NT2/D1 (cell line): ENCODE results near the gene RPTOR.

ENCODE experiments used
- DNase-seq: peaks from one replicate; pipeline ENCODE4 v3.0.0-alpha.2; 2011; ENCODE audit warnings: low read depth, low spot score
- H3K27me3 ChIP-seq: 2 replicates; pipeline ENCODE4 v1.6.0; 2011; ENCODE audit warnings: mild to moderate bottlenecking; ENCODE audit not compliant: insufficient read length, insufficient read depth
- H3K36me3 ChIP-seq: 2 replicates; pipeline ENCODE4 v1.6.1; 2011; ENCODE audit warnings: mild to moderate bottlenecking, low read length, mixed read lengths; ENCODE audit not compliant: insufficient read depth, insufficient read length
- H3K4me1 ChIP-seq: 2 replicates; pipeline ENCODE4 v1.5.1; 2011; ENCODE audit not compliant: insufficient read depth, insufficient read length
- H3K4me3 ChIP-seq: 2 replicates; pipeline ENCODE4 v1.5.1; 2011; ENCODE audit warnings: low read depth; ENCODE audit not compliant: insufficient read length
- H3K9ac ChIP-seq: 2 replicates; pipeline ENCODE4 v1.6.0; 2011; ENCODE audit warnings: low read depth; ENCODE audit not compliant: insufficient read length
- H3K9me3 ChIP-seq: 2 replicates; pipeline ENCODE4 v1.5.1; 2011; ENCODE audit warnings: mild to moderate bottlenecking, low read length; ENCODE audit not compliant: insufficient read depth
- SUZ12 ChIP-seq: IDR thresholded peaks from 2 replicates; pipeline ENCODE4 v1.6.1; 2011; ENCODE audit not compliant: insufficient read length, insufficient read depth; ENCODE audit errors: extremely low read depth
- YY1 ChIP-seq: IDR thresholded peaks from 2 replicates; pipeline ENCODE4 v1.6.1; 2011; ENCODE audit not compliant: insufficient read length, insufficient read depth
- ZNF274 ChIP-seq: IDR thresholded peaks from 2 replicates; pipeline ENCODE4 v1.6.1; 2011; ENCODE audit warnings: mild to moderate bottlenecking, low read depth, low read length

The RPTOR gene

DNA sequence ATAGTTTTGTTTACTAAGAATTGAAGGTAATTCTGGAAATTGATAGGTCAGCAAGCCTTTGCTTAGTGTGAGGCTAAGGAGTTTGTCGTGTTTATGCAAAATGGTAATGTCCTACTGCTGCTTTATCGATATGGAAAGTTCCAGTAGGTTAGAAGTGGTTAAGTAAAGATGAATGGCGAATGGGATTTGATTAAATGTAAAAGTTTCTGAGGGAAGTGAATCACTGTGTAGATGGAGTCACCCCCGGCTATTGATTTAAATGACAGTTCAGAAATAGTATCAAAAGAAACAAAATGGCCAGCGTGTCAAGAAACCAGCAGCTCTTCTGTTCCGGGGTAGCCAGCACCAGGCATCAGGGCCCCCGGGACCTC lies 131.4 kb downstream of the RPTOR start:
- Histone ChIP-seq H3K36me3 (peaks cover 5% of the 10 kb centered on the region), H3K4me3 (no peak overlapping the region), H3K4me1 (peaks cover 10% of the 10 kb centered on the region), H3K9ac (no peak overlapping the region), H3K27me3 (no peaks in the 10 kb centered on the region), H3K9me3 (no peaks in the 10 kb centered on the region)
- TF ChIP-seq SUZ12 (no peak), YY1 (no peak), ZNF274 (no peak)
- no peak for DNase-seq

DNA sequence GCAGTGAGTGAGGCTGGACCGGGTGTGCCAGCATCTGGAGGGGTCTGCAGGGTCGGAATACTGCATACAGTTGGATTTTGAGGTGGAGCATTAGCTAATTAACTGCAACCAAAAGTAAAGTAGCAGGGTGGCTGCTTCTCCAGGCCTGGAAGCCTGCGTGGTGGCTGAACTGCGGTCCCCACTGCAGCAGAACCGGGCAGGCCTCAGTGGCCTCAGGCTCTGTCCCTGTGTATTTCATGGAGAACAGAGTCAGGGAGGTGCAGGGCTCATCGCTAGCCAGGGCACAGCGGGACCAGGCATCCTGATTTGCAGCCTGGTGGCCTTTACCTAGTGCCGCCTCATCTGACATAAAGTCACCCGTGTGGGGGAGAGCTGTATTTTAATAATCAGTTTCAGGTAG lies 131.9 kb downstream of the RPTOR start:
- no peak overlapping the region for H3K9ac ChIP-seq
- H3K36me3 ChIP-seq, result peaks cover 5% of the 10 kb centered on the region
- H3K9me3 ChIP-seq, result no peaks in the 10 kb centered on the region
- TF ChIP-seq YY1 (no peak), ZNF274 (no peak), SUZ12 (no peak)
- H3K4me1 ChIP-seq, result peaks cover 10% of the 10 kb centered on the region
- H3K4me3 ChIP-seq, result no peak overlapping the region
- no peaks in the 10 kb centered on the region for H3K27me3 ChIP-seq
- DNase-seq, result no peak

DNA sequence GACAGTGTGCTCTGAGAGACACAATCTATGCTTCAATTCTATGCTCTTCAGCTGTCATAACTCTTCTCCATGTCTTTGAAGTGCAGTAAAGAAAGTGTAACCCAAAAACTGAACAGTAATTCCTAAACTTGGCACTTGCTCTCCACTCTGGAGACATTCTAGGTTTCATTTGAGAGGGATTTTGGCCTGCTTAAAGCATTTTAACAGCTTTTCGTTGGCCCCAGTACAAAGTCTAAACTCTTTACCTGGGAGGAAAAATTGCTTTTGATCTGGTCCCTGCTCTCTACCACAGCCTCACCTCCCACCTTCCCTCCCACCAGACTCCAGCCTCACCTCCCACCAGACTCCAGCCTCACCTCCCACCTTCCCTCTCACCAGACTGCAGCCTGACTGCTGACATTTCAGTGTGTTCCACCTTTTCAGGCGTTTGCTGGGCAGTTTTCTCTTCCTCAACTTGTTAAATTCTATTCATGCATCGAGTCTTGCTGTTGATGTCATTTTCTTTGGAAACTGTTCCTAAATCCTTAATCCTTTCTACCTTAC lies 132.6 kb downstream of the RPTOR start:
- H3K9me3 ChIP-seq, result no peaks in the 10 kb centered on the region
- TF ChIP-seq YY1 (no peak), SUZ12 (no peak), ZNF274 (no peak)
- H3K4me1 ChIP-seq, result peaks cover 11% of the 10 kb centered on the region
- H3K9ac ChIP-seq, result no peak overlapping the region
- no peaks in the 10 kb centered on the region for H3K27me3 ChIP-seq
- DNase-seq, result no peak
- peaks cover 6% of the 10 kb centered on the region for H3K36me3 ChIP-seq
- H3K4me3 ChIP-seq, result no peak overlapping the region

DNA sequence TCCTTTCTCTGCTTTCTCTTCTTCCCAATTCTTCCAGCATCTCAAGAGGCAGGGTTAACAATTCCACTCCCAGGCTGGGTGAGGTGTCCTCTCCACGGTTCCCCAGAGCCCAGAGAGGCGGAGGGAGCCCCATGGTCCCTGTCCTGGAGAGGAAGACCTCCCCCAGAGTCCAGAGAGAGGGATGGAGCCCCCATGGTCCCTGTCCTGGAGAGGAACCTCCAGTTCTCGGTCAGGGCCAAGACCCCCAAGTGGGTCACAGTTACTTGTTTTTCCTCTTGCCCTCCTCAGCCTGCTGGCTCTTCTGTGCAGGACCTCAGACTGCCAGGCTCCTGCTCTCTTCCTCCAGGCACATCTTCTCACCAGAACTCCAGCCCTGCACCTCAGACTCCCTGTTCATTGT lies 135.2 kb downstream of the RPTOR start:
- H3K4me3 ChIP-seq, result no peak overlapping the region
- no peaks in the 10 kb centered on the region for H3K27me3 ChIP-seq
- no peaks in the 10 kb centered on the region for H3K9me3 ChIP-seq
- peaks cover 19% of the 10 kb centered on the region for H3K36me3 ChIP-seq
- peak overlapping the region; percentile 38 for H3K9ac ChIP-seq
- peaks cover 13% of the 10 kb centered on the region for H3K4me1 ChIP-seq
- no peak for TF ChIP-seq ZNF274
- TF ChIP-seq SUZ12, result no peak
- no peak for TF ChIP-seq YY1
- no peak for DNase-seq

DNA sequence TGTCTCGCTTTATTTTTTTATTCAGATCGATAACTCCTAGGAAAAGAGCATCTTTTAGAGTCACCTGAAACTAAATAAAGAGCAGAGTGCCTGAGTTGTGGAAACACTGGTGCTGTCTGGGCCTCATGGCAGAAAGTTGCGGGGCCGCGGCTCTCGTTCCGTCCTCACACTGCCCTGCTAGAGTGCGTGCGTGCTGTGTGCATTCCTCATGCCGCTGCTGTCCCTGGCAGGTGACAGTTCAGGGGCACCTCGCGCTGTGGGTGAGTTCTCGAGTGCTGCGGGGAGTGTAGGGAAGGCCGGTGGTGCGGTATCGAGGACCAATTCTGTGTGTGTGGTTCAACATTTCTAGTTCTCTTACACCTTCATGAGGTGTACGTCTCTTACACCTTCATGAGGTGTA lies 136.6 kb downstream of the RPTOR start:
- Histone ChIP-seq H3K27me3 (no peaks in the 10 kb centered on the region), H3K9me3 (no peaks in the 10 kb centered on the region), H3K36me3 (peaks cover 24% of the 10 kb centered on the region), H3K4me3 (no peak overlapping the region), H3K9ac (no peak overlapping the region), H3K4me1 (peaks cover 13% of the 10 kb centered on the region)
- no peak for TF ChIP-seq ZNF274
- no peak for TF ChIP-seq YY1
- TF ChIP-seq SUZ12, result no peak
- DNase-seq, result no peak

DNA sequence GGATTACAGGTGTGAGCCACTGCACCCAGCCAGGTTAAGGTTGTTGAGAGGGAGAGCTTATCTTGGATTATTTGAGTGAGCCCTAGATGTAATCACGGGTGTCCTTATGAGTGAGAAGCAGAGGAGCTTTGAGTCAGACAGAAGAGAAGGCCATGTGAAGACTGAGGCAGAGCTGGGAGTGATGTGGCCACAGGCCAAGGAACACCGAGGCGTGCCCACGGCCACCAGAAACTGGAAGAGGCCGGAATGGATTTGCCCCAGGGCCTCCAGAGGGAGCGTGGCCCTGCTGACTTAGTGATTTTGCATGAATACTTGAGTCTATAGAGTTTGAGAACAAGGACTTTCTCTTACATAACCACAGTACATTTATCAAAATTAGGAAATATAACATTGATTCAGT lies 137.7 kb downstream of the RPTOR start:
- TF ChIP-seq SUZ12 (no peak), YY1 (no peak), ZNF274 (no peak)
- H3K9ac ChIP-seq, result no peak overlapping the region
- H3K4me1 ChIP-seq, result peaks cover 13% of the 10 kb centered on the region
- peaks cover 27% of the 10 kb centered on the region for H3K36me3 ChIP-seq
- no peaks in the 10 kb centered on the region for H3K9me3 ChIP-seq
- H3K4me3 ChIP-seq, result no peak overlapping the region
- no peaks in the 10 kb centered on the region for H3K27me3 ChIP-seq
- no peak for DNase-seq

DNA sequence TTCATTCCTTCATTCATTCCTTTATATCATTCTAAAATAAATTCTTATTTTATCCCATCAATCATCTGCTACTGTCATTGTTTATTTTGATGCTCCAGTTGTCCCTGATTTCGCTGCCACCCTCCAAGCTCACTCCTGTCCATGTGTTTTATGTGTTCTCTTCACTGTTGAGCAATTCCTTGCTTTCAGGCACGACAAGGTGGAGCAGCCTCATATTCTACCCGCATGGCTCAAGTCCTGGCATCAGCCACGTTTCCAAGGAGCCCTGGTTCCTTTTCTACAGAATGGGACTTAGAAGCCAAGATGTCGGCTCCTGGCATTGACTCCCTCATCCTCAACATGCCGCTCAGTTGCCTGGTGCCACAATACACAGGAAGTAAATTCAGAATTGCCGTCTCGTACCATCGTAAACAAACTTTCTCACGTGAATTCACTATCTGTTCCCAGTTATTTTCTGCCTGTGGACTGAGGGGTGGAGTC lies 139.0 kb downstream of the RPTOR start:
- no peak overlapping the region for H3K9ac ChIP-seq
- H3K9me3 ChIP-seq, result no peaks in the 10 kb centered on the region
- peaks cover 11% of the 10 kb centered on the region for H3K4me1 ChIP-seq
- no peaks in the 10 kb centered on the region for H3K27me3 ChIP-seq
- no peak overlapping the region for H3K4me3 ChIP-seq
- TF ChIP-seq ZNF274 (no peak), YY1 (no peak), SUZ12 (no peak)
- peaks cover 32% of the 10 kb centered on the region for H3K36me3 ChIP-seq
- no peak for DNase-seq
